Endodermal cell (in vitro differentiated cells): ENCODE results near the gene SEC23A. TPM values are rescaled to one million over a fixed set of nuclear protein-coding genes. Genes with fewer than 3 reads are reported as not detected.
A peak's percentile ranks its signal among the peaks of the same experiment; 100 is the strongest.

Source experiments
- DNase-seq: peaks from one replicate; pipeline ENCODE4 v3.0.0-alpha.2; 2017
- H3K27ac ChIP-seq: 2 replicates; pipeline ENCODE4 v1.5.1; 2013; ENCODE audit warnings: mild to moderate bottlenecking, low read depth, low read length, moderate library complexity
- H3K27me3 ChIP-seq: 2 replicates; pipeline ENCODE4 v1.6.1; 2013; ENCODE audit warnings: mild to moderate bottlenecking, low read length, moderate library complexity; ENCODE audit not compliant: insufficient read depth, control insufficient read depth, poor library complexity, severe bottlenecking
- H3K36me3 ChIP-seq: 2 replicates; pipeline ENCODE4 v1.7.0; 2013; ENCODE audit warnings: mild to moderate bottlenecking, low read length, moderate library complexity; ENCODE audit not compliant: control insufficient read depth, insufficient read depth
- H3K4me1 ChIP-seq: one replicate; pipeline ENCODE4 v1.7.0; 2013; ENCODE audit warnings: low read length; ENCODE audit not compliant: control insufficient read depth, insufficient read depth
- H3K4me3 ChIP-seq: 2 replicates; pipeline ENCODE4 v1.5.1; 2013; ENCODE audit warnings: mild to moderate bottlenecking, low read length, moderate library complexity
- H3K9ac ChIP-seq: 2 replicates; pipeline ENCODE4 v1.6.1; 2013; ENCODE audit warnings: mild to moderate bottlenecking, low read length, moderate library complexity; ENCODE audit not compliant: poor library complexity, severe bottlenecking; ENCODE audit errors: extremely low read depth
- H3K9me3 ChIP-seq: 2 replicates; pipeline ENCODE4 v1.6.1; 2013; ENCODE audit warnings: mild to moderate bottlenecking, low read length, moderate library complexity; ENCODE audit not compliant: control insufficient read depth
- H3K27ac Mint-ChIP-seq: 2 replicates; pipeline ENCODE4 v1.8.0; 2020; ENCODE audit warnings: mixed read lengths
- H3K27me3 Mint-ChIP-seq: 2 replicates; pipeline ENCODE4 v1.8.0; 2021; ENCODE audit warnings: mild to moderate bottlenecking, mixed read lengths; ENCODE audit not compliant: insufficient read depth
- H3K36me3 Mint-ChIP-seq: 2 replicates; pipeline ENCODE4 v1.8.0; 2020; ENCODE audit warnings: low read depth, mixed read lengths
- H3K4me1 Mint-ChIP-seq: 2 replicates; pipeline ENCODE4 v1.8.0; 2020; ENCODE audit warnings: mixed read lengths
- H3K4me3 Mint-ChIP-seq: 2 replicates; pipeline ENCODE4 v1.8.0; 2020; ENCODE audit warnings: mild to moderate bottlenecking, moderate library complexity, mixed read lengths
- H3K9me3 Mint-ChIP-seq: 2 replicates; pipeline ENCODE4 v1.8.0; 2020; ENCODE audit warnings: mild to moderate bottlenecking, mixed read lengths
- WGBS, 2 experiments: methylation state at CpG; one replicate each; pipeline versions ENCODE4 v1.1.5 to v1.1.7; 2013; ENCODE audit warnings: missing lambda C conversion rate in 2 of 2, mixed read lengths in 1 of 2; ENCODE audit not compliant: insufficient coverage in 1 of 2, insufficient read length in 1 of 2; 5-methylcytosine and 5-hydroxymethylcytosine counted together
- total RNA-seq, 2 donors: library from RNA; stranded (reverse); fragmentation: NEBNext Ultra II Directional in 1 of 2; extraction: Animal tissue kit (Norgen Biotek cat#: 25700) in 1 of 2; gene quantifications; 2 replicates in 1 of 2; 3 replicates in 1 of 2; pipeline ENCODE4 v1.2.1, GENCODE V29; 2021
- TF ChIP-seq, protein P1 (sequence below): fragments of 200-600 bp; sonication (generic); conservative IDR thresholded peaks from 2 replicates; pipeline ENCODE4 v1.5.0; 2021; ENCODE audit warnings: antibody characterized with exemption, mild to moderate bottlenecking

SEC23A gene
- total RNA-seq, 2 donors from 2014 or later: 58.5 to 89.7 TPM

- Histone ChIP-seq H3K27ac (no peak overlapping the region), H3K4me3 (no peak overlapping the region), H3K9ac (no peak overlapping the region), H3K9me3 (peaks cover 35% of the 10 kb centered on the region), H3K27me3 (no peaks in the 10 kb centered on the region), H3K4me1 (no peaks in the 10 kb centered on the region), H3K36me3 (peaks cover 94% of the 10 kb centered on the region)
- Mint-ChIP-seq H3K4me1 (peaks cover 4% of the 10 kb centered on the region), H3K4me3 (no peak overlapping the region), H3K27ac (no peak overlapping the region), H3K36me3 (peaks cover 84% of the 10 kb centered on the region), H3K27me3 (no peaks in the 10 kb centered on the region), H3K9me3 (peaks cover 11% of the 10 kb centered on the region)
- 93% methylated on average over 2 of the region's 2 CpGs; no CpG with 5 or more reads in 1 of the 2 experiments for WGBS, 2 experiments
- TF ChIP-seq, protein P1, sequence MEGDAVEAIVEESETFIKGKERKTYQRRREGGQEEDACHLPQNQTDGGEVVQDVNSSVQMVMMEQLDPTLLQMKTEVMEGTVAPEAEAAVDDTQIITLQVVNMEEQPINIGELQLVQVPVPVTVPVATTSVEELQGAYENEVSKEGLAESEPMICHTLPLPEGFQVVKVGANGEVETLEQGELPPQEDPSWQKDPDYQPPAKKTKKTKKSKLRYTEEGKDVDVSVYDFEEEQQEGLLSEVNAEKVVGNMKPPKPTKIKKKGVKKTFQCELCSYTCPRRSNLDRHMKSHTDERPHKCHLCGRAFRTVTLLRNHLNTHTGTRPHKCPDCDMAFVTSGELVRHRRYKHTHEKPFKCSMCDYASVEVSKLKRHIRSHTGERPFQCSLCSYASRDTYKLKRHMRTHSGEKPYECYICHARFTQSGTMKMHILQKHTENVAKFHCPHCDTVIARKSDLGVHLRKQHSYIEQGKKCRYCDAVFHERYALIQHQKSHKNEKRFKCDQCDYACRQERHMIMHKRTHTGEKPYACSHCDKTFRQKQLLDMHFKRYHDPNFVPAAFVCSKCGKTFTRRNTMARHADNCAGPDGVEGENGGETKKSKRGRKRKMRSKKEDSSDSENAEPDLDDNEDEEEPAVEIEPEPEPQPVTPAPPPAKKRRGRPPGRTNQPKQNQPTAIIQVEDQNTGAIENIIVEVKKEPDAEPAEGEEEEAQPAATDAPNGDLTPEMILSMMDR: no peak
- DNase-seq: no peak
Measured at GRCh38 chr14:39087493-39087892, 15.5 kb downstream of the SEC23A start.

GRCh38 chr14:39085933-39086332, 17.1 kb downstream of the SEC23A start:
- no peak overlapping the region for H3K9ac ChIP-seq
- Mint-ChIP-seq H3K27ac (no peak overlapping the region), H3K36me3 (peaks cover 79% of the 10 kb centered on the region), H3K27me3 (no peaks in the 10 kb centered on the region), H3K9me3 (peaks cover 11% of the 10 kb centered on the region), H3K4me1 (peaks cover 4% of the 10 kb centered on the region), H3K4me3 (no peak overlapping the region)
- peaks cover 94% of the 10 kb centered on the region for H3K36me3 ChIP-seq
- peaks cover 35% of the 10 kb centered on the region for H3K9me3 ChIP-seq
- TF ChIP-seq, protein P1: no peak
- H3K27me3 ChIP-seq: no peaks in the 10 kb centered on the region
- H3K4me1 ChIP-seq: no peaks in the 10 kb centered on the region
- no peak overlapping the region for H3K4me3 ChIP-seq
- 90 to 92% methylated on average over 2 to 5 of the region's 7 CpGs for WGBS, 2 experiments
- DNase-seq: no peak
- H3K27ac ChIP-seq: no peak overlapping the region

DNA sequence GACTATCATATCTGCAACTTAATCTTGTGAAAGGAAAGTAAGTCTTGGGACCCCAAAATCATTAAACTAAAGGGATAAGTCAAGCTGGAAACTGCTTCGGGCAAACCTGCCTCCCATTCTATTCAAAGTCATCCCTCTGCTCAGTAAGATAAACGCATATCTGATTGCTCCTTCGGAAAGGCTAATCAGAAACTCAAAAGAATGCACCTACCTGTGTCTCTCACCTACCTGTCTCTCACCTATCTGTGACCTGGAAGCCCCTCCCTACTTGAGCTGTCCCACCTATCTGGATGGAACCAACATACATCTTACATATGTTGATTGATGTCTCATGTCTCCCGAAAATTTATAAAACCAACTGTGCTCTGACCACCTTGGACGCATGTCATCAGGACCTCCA, 19.9 kb downstream of the SEC23A start:
- no peaks in the 10 kb centered on the region for H3K27me3 ChIP-seq
- H3K36me3 Mint-ChIP-seq: peaks cover 74% of the 10 kb centered on the region
- H3K4me3 Mint-ChIP-seq: no peak overlapping the region
- peaks cover 95% of the 10 kb centered on the region for H3K36me3 ChIP-seq
- no peaks in the 10 kb centered on the region for H3K4me1 ChIP-seq
- H3K9me3 ChIP-seq: peaks cover 35% of the 10 kb centered on the region
- TF ChIP-seq, protein P1: no peak
- H3K9ac ChIP-seq: no peak overlapping the region
- WGBS, 2 experiments: 63% methylated on average over 3 to 5 of the region's 5 CpGs
- peak overlapping the region; percentile 6 for H3K27ac Mint-ChIP-seq
- peak overlapping the region; percentile 41 for H3K4me3 ChIP-seq
- H3K27me3 Mint-ChIP-seq: no peaks in the 10 kb centered on the region
- H3K9me3 Mint-ChIP-seq: peaks cover 11% of the 10 kb centered on the region
- H3K27ac ChIP-seq: no peak overlapping the region
- peaks cover 4% of the 10 kb centered on the region for H3K4me1 Mint-ChIP-seq
- no peak for DNase-seq
